RKO (cell line): ENCODE data around the gene SEMA3B.
A peak's percentile ranks its signal among the peaks of the same experiment; 100 is the strongest.
"Not testable (repeated sequence)": the region's sequence is repeated elsewhere in the genome, so short reads cannot be mapped to it uniquely, and the experiment has no call there.

ENCODE experiments used
- DNase-seq: peaks from one replicate; pipeline ENCODE4 v3.0.0-alpha.2; 2016; ENCODE audit warnings: low spot score

SEMA3B gene

DNA sequence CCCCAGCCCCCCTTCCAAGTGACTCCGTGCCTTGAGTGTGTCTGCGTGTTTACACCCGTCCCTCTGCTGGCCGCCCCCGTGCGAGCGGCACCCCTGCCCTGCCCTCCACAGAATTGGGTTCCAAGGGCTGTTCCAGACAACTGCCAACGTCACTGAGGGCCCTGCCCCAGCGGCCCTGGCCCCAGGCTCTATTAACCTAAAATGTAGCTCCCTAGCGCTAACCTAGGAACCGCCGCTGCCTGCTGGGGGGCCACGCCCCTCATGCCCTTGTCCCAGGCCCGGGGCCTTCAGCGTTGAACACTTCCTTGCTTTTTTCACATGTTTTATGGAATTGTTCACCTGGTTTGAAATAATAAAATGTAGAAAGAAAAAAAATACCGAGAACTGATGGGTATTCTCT lies 10.0 kb upstream of the SEMA3B start:
- DNase-seq: no peak

DNA sequence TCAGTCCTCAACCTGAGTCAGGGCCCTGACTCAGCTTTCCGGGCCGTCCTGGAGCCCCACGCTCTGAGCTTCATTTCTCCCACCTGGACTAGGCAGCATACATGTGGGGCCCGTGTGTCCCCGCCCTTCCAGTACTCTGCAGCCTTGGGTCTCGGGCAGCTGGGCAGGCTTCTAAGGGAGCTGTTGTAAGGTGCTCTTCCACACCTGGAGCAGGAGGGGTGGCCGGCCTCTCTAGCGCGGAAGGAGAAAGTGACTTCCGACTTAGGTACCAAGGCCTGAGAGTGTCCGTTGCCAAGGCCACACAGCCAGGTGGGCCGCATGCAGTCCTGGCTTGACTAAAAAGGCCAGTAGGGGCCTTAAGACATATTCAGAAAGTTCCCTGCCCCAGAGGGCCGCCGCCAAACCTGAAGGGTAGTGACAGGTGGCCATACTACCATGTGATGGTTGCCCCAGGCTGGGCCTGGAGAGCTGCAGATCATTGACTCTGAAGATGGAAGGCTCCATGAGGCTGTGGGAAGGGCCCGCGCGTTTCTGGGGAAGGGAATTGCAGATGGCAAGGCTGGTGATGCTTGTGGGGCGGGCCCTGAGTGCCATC lies 9.4 kb upstream of the SEMA3B start:
- DNase-seq: no peak

DNA sequence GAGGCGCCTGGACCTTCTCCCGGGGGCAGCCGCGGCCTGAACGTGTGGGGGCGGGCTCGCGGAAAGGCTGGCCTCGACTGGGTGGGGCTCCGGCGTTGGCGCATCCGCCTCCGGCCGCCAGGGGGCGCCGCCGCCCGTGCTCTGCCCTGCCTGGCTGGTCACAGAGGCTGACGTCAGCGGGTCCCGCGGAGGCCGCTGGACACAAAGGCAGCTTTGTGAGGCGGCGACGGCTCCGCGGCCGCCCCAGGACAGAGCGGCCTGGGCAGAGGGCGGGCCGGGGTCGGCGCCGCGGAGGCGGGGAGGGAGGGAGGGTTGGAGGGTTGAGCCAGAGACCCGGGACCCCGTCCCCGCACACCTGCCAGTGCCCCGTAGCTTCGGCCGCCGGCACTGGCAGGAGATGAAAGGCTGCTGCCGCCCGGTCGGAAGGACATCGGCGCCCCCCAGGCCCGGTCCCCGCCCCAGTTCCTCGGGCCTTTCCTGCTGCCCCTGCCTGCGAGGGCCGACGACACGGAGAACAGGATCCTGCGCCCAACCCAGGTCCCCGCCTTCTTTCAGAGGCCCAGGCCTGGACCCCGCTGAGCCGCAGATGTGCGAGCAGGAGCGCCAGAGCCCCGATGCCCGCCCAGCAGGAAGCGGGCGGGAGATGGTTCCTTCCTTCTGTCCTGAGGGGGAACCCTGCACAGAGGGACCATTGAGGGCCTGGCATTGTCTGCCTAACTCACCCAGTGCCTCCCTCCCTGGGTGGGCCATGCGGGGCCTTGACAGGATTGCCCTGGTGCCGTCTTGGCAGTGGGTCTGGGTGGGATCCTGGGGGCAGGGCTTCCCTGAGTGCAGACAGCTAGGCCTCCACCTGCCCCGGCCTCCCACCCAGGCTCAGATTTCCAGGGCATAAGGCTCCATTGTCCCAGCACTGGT lies 8.7 kb upstream of the SEMA3B start:
- peak; percentile 92 for DNase-seq

DNA sequence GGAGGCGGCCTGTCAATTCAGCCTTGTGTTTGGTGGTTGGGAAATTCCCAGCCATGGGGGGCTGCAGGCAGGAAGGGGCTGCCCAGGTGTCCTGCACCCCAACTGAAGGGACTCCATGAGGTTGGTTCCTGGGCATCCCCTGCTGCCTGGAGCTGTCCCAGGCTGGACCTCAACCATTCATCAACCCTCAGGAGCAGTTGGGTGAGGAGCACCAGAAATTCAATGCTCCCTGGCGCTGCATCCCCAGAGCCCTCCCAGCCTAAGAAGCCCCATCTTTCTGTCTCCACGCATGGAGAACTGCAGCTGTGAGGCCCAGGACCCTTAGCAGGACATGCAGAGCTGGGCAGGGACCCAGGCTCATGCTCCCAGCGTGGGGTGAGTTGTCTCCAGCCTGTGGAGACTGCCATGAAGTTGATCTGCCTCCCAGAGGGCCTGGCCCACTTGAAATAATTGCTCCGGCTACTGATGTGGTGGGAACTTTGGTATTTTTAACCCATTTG lies 8.0 kb upstream of the SEMA3B start:
- no peak for DNase-seq

DNA sequence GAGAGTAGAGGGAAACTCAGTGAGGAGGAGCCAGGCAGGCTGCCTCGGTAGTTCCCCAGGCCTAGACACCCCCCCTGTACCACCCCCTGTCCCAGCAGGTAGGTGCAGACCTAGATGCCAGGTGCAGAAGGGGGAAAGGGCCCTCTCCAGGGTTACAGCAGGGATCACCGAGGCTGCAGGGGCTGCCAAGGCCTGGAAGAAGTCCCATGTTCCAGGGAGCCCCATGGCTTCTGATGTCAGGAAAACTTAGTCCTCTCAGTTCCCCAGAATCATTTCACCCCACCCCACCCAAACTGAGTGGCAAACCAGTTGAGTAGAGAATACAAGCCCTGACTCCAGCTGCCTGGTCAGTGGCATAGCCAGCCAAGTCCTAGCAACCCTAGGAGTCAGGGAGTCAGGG lies 7.4 kb upstream of the SEMA3B start:
- no peak for DNase-seq

DNA sequence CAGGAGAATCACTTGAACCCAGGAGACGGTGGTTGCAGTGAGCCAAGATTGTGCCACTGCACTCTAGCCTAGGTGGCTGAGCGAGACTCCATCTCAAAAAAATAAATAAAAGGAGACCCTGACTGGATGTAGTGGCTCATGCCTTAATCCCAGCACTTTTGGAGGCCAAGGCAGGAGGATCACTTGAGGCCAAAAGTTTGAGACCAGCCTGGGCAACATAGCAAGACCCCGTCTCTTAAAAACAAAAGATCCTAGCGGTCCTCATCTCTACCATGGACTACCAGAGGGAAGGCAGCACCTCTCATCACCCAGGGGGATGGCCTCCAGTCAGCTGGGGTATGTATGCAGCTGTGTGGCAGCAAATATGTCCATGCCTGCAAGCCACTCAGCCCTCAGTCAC lies 6.7 kb upstream of the SEMA3B start:
- DNase-seq: not testable (repeated sequence)

DNA sequence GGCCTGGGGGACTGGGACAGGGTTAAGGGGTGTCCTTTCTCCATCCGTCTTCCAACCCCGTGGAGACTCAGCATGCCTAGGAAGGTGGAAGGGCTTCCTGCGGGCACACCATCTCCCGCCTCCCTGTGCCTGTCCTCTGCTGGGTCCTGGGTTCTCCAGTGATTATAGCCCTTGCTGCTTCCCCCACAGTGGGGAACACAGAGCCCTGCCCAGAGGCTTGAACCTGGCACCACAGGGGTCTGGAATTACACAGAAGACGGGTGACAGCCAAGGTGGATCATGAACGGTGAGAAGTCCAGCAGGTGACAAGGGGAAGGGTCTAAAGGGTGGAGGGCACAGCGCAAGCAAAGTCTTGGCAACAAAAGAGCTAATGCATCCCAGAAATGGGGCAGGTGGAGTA lies 6.2 kb upstream of the SEMA3B start:
- no peak for DNase-seq

DNA sequence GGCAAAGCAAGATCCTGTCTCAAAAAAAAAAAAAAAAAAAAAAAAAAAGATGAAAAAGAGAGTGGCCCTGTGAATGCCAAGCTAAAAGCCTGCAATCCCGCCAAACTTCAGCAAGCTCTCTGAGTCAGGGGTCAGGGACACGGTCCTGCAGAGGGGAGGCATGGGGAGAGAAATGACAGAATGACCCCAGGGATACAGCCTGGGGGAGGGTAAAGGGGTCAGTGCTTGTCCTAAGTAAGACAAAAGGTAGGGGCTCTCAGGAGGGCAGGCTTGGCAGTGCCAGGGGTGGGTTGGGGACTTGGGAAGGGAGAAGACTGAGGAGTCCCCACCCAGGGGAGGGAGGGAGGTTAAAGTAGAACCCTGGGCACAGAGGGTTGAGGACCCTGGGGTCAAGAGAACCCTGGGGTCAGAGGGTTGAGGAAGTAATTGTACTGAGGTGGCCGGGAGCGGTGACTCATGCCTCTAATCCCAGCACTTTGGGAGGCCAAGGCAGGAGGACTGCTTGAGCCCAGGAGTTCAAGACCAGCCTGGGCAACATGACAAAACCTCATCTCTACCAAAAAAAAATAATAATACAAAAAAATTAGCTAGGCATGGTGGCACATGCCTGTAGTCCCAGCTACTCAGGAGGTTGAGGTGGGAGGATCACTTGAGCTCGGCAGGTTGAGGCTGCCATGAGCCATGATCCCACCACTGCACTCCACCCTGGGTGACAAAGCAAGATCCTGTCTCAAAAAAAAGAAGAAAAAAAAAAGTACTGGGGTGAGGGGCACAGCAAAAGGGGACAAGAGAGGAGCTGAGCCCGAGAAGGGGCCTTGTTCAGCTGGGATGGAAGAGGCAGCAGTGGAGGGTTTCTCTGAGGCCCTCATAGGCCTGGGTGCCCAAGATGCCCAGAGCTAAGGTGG lies 5.2 kb upstream of the SEMA3B start:
- no peak for DNase-seq

DNA sequence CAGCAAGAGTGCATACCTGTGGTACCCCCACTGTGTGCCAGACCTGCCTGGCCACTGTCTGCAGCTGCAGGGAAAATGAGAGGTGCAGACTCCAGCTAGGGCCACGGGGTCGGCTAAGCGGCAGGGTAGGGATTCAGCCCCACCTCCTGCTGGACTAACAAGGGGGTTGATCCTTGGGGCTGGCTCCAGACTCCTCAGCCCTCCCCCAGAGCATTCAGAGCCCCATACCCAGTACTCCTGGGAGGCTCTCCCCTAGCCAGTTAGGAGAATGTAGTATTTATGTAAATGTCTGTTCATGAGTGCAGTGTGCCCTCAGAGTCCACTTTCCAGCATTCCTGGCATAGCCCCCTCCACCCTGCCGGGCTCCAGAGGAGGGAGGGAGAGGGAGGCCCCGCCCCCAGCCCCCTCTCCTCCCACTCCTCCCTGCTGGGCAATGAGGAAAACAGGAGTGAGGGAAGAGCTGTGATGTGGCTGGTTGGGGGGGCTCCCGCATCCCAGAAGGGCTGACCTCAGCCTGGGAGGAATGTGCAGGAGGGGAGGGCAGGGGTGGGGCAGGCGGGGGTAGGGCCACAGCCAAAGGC lies 4.5 kb upstream of the SEMA3B start:
- no peak for DNase-seq

DNA sequence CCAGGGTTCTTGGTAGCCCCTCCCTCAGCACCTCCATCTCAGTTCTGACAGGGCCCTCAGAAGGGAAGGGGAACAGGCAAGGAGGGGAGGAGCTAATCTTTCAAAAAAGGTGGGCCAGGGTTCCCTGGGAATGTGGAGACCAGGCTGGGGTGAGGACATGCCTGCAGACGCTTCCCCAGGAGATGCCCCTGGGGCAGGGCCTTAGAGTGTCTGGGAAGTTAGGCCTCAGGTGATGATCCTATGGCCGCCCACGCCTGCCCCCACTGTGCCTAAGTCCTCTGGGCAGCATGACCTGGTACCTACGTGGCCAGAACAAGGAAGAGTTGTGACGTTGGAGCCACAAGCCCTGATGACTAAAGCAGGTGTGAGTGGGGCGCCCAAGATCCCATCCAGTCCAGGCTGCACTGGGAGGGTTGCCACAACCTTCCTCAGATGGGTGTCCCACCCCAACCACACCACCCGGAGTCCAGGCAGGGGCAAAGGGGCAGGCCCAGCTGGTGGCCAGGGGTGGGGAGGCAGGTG lies 3.9 kb upstream of the SEMA3B start:
- DNase-seq: no peak

DNA sequence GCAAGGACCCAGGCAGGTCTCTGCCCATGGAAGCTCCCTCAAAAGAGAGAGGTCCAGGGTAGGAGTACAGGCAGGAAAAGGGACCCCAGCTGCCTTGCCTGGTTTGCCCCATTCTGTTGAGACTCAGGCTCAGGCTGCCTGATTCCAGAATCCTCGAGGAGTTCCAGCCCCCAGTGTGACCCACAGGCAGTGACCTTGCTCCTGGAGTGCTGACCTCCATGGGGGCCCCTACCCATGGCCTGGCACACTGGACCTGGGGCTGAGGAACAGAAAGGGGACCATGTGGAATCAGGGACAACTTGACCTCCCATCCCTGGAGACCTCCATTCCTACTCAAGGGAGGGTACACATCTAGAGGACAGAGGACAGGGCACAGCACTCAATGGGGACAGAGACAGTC lies 3.4 kb upstream of the SEMA3B start:
- no peak for DNase-seq

DNA sequence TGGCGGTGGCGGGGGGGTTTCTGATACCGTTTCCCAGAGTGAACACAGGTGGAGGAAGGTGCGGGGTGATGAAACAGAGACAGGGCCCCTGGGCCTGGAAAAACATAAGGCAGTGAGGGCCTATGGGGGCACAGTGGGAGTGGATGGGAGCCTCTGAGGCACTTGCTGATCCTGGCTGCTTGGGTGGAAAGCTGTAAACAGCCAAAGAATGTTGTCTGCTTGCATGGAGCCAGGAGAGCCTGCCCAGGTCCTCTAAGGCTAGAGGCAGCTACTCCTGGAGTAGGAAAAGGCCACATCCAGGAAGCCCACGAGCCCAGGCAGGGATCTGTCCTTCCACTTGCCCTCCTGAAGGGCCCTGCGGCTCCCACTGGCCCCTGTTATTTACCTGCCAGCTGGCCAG lies 2.9 kb upstream of the SEMA3B start:
- DNase-seq: no peak

DNA sequence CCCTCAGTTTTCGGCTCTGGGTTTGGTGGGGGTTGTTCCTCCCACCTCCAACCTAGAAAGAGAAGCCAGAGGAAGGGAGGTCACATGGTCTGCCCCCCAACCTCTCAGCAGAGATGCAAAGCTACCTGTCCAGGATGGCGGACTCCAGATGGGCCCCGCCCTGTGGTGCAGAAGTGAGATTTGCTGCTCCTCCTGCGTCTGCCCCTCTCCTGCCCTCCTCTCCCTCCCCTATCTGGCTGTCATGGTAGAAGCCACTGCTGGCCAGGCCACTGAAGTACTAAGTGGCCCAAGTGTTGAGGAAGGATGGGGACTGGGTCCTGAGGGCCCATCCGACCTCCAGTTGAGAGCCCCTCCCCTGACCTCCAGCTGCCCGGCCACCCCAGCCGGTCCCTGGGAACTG lies 2.1 kb upstream of the SEMA3B start:
- DNase-seq: no peak

DNA sequence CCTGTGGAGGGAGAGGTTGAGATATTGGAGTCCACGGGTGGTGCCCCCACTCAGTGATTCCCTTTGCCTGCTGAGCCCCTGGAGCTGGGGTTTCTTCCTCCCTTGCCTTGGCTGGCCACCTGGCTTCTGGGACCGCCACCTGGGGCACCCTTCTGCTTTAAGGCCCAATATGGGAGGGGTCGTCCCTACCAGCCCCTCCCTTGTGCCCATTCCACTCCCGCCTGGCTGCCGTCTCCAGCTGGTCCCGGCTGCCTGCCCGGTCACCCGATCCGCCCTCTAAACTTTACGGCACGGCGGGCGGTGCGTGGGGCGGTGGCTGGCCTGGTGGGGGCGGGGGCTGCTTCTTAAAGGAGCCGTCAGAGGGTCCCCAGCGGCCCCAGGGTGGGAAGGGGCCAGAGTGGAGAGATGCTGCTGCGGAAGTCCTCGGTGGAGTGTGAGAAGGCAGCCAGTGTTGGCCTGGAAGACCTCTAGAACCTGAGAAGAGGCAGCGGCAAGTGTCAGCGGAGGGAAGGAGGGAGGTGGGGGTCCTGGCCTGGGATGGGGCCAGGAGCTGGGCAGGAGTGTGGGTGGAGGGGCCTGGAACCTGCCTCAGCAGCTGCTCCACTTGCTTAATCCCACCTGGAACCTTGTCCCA lies 1.6 kb upstream of the SEMA3B start:
- no peak for DNase-seq

DNA sequence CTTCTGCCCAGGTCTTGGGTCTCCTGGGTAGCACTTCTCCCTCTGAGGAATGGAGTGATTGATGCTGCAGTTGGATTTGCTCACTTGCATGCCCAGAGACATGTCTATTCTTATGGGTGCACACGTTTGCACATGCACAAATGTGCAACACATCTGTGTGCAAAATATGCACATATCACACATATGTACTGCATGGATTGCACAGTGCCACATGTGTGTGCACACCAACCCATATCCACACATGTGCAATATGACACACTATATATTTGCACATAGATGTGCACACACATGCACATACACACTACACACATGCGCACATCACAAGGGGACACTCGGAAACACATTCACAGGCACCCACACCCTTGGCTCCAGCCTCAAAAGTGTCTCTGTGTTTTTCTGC lies 671 bp upstream of the SEMA3B start:
- no peak for DNase-seq

DNA sequence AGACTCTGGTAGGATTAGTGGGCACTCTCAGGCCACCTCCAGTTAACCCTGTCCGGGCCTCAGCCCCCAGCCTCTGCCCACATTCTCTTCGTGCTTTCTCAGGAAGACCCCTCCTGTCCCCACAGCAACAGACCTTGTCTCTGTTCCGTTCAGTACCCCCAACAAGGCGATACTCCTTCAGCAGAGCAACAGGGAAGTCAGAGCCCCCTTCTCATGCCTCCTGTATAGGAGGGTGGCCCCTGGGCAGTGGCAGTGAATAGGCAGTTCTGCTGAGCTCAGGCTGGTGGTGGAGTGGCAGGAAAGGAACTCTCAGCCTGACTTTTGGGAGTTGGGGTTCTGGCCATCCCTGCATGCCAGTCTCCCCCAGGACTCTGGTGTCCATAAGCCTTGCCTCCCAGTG lies 513 bp downstream of the SEMA3B start:
- no peak for DNase-seq

DNA sequence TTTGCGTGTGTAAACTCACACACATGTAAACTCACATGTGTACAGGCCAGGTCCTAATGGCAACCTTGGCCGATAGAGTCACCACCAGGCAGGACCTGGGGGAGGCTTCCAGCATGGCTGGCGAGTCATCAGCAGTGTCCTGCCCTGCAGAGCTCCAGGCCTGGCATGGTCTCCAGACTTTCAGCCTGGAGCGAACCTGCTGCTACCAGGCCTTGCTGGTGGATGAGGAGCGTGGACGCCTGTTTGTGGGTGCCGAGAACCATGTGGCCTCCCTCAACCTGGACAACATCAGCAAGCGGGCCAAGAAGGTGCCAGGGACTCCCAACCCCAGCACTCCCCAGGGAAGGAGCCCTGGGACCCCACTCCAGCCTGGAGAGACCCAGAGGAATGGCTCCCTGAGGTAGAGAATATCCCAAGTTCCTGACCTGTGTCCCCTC lies 1.0 kb downstream of the SEMA3B start:
- DNase-seq: no peak

DNA sequence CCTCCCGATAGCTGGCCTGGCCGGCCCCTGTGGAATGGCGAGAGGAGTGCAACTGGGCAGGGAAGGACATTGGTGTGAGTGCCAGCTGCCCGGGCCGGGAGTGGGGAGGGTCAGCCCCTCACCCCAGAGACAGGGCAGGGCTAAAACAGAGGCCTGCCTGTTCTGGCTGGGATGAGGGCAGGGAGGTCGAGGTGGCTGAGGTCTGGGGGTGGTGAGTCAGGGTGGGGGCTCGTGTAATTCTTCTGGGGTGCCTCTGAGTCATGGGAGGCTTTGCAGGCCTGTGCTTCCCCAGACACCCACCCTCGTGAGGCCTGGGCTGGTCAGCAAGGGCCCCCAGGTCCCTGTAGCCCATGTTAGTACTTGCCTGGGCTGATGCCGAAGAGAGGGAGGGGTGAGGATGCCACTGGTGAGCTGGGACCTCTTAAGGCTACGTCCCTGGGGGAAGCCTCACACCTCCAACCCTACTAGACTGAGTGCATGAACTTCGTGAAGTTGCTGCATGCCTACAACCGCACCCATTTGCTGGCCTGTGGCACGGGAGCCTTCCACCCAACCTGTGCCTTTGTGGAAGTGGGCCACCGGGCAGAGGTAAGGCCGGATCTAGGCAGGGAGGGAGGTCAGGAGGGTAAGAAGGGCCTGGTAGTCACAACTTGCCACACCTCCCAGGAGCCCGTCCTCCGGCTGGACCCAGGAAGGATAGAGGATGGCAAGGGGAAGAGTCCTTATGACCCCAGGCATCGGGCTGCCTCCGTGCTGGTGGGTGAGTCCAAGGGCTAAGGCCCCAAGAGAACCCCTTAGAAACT lies 1.7 kb downstream of the SEMA3B start:
- DNase-seq: no peak

DNA sequence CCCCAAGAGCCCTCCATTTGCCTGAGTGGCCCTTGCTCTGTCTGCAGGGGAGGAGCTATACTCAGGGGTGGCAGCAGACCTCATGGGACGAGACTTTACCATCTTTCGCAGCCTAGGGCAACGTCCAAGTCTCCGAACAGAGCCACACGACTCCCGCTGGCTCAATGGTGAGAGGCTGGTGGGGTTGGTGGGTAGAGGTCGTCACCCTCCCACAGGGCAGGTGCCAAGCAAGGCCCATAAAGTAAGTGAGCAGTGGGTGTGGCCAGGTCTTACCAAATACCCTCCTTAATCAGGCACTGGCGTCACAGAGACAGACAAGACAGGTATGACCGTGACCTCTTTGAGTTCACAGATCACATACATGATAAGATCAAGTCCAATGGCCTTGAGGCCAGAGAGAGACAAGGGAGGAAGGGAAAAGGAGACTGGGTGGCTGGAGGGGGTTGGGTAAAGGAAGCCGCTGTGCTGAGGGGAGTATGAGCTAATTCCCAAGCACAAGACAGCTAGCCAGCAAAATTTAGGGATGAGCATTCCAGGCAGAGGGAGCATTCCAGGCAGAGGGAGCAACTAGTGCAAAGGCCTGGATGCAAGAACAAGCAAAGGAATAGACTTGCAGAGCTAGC lies 2.5 kb downstream of the SEMA3B start:
- no peak for DNase-seq

DNA sequence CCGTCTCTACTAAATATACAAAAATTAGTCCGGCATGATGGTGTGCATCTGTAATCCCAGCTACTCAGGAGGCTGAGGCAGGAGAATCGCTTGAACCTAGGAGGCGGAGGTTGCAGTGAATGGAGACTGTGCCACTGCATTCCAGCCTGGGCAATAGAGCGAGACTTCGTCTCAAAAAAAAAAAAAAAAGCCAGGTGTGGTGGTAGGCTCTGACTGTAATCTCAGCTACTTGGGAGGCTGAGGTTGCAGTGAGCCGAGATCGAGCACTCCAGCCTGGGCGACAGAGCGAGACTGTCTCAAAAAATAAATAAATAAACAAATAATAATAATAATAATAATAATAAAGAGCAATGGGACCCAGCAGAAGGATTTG lies 3.6 kb downstream of the SEMA3B start:
- DNase-seq: not testable (repeated sequence)
